K562 treated with DMSO at 1 percent for 4 hours (cell line): Measurements from ENCODE around the gene IGF1. TPM values are rescaled to one million over a fixed set of nuclear protein-coding genes. Genes with fewer than 3 reads are reported as not detected.

Experiments
- total RNA-seq: library from RNA; unstranded; fragments of 300-600 nt; gene quantifications from 2 replicates; pipeline ENCODE4 v1.2.3, GENCODE V29; 2022; ENCODE audit not compliant: insufficient read depth

IGF1 gene
- total RNA-seq, result 23.5 and 29.0 TPM in 2 replicates

GRCh38 chr12:102480406-102480805, at the start of gene IGF1:
Gene IGF1, minus strand, starts transcription at chr12:102480563. Its CDS starts 182 bp downstream, at chr12:102480381.

